HepG2 (cell line): ENCODE results near the gene RABL2A.
A peak's percentile ranks its signal among the peaks of the same experiment; 100 is the strongest.
"Not testable (repeated sequence)": the region's sequence is repeated elsewhere in the genome, so short reads cannot be mapped to it uniquely, and the experiment has no call there.

Source experiments
- ARID2 ChIP-seq: sonication (generic); formaldehyde crosslinking; IDR thresholded peaks from 2 replicates; pipeline ENCODE4 v1.8.1; 2022; ENCODE audit warnings: mild to moderate bottlenecking, missing genetic modification reagents, borderline replicate concordance
- MBD4 ChIP-seq: IDR thresholded peaks from 2 replicates; pipeline ENCODE4 v1.6.1; 2012; ENCODE audit warnings: low read length, inconsistent platforms, borderline replicate concordance
- POLR2AphosphoS5 ChIP-seq: IDR thresholded peaks from 2 replicates; pipeline ENCODE4 v1.6.1; 2012; ENCODE audit warnings: low read depth, low read length
- TF ChIP-seq, protein P1 (sequence below): sonication (generic); formaldehyde crosslinking; IDR thresholded peaks from 2 replicates; pipeline ENCODE4 v1.9.0; 2021; ENCODE audit warnings: missing genetic modification reagents, borderline replicate concordance
- TF ChIP-seq, protein P2 (sequence below): sonication (generic); formaldehyde crosslinking; IDR thresholded peaks from 2 replicates; pipeline ENCODE4 v1.4.0; 2020; ENCODE audit warnings: missing genetic modification reagents
- TF ChIP-seq, protein P3 (sequence below): sonication (generic); formaldehyde crosslinking; IDR thresholded peaks from 2 replicates; pipeline ENCODE4 v1.9.0; 2021; ENCODE audit warnings: missing genetic modification reagents, borderline replicate concordance
- TF ChIP-seq, protein P4 (sequence below): sonication (generic); formaldehyde crosslinking; IDR thresholded peaks from 2 replicates; pipeline ENCODE4 v1.5.1; 2020; ENCODE audit warnings: missing genetic modification reagents, mild to moderate bottlenecking, borderline replicate concordance

DNA sequence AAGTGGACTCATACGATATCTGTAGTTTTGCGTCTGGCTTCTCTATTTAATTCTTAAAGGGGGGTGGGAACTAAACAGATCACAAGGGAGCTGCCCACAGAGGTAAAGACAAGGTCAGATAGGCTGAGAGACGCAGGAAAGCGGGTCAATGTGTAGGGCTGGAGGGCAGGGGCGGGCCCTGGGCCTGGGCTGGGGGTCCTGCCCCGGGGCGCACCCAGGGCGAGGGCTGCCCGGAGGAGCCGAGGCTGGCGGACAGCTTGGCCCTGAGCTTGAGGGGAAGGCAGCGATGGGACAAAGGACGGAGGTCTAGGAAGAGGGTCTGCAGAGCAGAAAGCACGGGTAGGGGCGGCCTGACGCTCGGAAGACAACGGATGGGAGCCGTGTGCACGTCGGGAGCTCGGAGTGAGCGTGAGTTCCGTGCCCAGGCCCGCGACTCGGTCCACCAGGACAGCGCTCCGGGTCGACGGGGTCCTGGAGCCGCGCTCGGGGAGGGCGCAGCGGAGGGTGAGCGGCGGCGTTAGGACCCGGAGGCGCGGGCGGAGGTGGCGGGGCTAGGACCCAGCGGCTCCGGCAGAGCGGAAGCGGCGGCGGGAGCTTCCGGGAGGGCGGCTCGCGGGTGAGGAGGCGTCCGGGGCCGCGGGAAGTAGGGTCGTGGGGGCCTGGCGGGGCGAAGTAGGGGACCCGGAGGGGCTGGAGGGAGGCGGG, 43.4 kb upstream of the RABL2A start:
- TF ChIP-seq, protein P1, sequence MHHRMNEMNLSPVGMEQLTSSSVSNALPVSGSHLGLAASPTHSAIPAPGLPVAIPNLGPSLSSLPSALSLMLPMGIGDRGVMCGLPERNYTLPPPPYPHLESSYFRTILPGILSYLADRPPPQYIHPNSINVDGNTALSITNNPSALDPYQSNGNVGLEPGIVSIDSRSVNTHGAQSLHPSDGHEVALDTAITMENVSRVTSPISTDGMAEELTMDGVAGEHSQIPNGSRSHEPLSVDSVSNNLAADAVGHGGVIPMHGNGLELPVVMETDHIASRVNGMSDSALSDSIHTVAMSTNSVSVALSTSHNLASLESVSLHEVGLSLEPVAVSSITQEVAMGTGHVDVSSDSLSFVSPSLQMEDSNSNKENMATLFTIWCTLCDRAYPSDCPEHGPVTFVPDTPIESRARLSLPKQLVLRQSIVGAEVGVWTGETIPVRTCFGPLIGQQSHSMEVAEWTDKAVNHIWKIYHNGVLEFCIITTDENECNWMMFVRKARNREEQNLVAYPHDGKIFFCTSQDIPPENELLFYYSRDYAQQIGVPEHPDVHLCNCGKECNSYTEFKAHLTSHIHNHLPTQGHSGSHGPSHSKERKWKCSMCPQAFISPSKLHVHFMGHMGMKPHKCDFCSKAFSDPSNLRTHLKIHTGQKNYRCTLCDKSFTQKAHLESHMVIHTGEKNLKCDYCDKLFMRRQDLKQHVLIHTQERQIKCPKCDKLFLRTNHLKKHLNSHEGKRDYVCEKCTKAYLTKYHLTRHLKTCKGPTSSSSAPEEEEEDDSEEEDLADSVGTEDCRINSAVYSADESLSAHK (CRISPR knock-in tag) = not testable (repeated sequence)
- TF ChIP-seq MBD4, POLR2AphosphoS5: not testable (repeated sequence)
- TF ChIP-seq, protein P2, sequence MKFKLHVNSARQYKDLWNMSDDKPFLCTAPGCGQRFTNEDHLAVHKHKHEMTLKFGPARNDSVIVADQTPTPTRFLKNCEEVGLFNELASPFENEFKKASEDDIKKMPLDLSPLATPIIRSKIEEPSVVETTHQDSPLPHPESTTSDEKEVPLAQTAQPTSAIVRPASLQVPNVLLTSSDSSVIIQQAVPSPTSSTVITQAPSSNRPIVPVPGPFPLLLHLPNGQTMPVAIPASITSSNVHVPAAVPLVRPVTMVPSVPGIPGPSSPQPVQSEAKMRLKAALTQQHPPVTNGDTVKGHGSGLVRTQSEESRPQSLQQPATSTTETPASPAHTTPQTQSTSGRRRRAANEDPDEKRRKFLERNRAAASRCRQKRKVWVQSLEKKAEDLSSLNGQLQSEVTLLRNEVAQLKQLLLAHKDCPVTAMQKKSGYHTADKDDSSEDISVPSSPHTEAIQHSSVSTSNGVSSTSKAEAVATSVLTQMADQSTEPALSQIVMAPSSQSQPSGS (CRISPR knock-in tag) = peak; percentile 76
- peak; percentile 87 for TF ChIP-seq ARID2 (CRISPR knock-in tag)
- TF ChIP-seq, protein P3, sequence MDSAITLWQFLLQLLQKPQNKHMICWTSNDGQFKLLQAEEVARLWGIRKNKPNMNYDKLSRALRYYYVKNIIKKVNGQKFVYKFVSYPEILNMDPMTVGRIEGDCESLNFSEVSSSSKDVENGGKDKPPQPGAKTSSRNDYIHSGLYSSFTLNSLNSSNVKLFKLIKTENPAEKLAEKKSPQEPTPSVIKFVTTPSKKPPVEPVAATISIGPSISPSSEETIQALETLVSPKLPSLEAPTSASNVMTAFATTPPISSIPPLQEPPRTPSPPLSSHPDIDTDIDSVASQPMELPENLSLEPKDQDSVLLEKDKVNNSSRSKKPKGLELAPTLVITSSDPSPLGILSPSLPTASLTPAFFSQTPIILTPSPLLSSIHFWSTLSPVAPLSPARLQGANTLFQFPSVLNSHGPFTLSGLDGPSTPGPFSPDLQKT (CRISPR knock-in tag) = peak; percentile 68
- TF ChIP-seq, protein P4, sequence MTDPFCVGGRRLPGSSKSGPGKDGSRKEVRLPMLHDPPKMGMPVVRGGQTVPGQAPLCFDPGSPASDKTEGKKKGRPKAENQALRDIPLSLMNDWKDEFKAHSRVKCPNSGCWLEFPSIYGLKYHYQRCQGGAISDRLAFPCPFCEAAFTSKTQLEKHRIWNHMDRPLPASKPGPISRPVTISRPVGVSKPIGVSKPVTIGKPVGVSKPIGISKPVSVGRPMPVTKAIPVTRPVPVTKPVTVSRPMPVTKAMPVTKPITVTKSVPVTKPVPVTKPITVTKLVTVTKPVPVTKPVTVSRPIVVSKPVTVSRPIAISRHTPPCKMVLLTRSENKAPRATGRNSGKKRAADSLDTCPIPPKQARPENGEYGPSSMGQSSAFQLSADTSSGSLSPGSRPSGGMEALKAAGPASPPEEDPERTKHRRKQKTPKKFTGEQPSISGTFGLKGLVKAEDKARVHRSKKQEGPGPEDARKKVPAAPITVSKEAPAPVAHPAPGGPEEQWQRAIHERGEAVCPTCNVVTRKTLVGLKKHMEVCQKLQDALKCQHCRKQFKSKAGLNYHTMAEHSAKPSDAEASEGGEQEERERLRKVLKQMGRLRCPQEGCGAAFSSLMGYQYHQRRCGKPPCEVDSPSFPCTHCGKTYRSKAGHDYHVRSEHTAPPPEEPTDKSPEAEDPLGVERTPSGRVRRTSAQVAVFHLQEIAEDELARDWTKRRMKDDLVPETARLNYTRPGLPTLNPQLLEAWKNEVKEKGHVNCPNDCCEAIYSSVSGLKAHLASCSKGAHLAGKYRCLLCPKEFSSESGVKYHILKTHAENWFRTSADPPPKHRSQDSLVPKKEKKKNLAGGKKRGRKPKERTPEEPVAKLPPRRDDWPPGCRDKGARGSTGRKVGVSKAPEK (CRISPR knock-in tag) = peak; percentile 79; the same call in 1 of the 2 replicates
